ENCODE data around the gene NXPH4.

The NXPH4 gene

DNA sequence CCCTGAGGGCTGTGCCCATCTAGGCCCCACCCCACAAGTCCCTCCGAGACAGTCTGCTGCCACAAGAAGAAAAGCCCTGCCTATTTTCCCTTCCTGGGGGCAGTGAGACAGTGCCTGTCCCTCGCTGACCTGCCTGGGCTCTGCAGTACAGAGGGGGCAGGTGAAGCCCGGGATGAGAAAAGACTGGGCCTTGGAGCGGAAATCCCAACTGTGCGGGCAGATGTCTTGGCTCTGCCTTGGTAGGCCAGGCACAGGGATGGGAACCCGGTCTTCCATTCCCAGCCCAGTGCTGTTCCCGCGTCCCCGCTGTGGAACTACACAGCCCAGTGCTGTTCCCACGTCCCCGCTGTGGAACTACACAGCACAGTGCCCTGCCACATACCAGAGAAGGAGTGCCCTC lies 12.8 kb upstream of the NXPH4 start:
- no peak overlapping the region for H3K27ac ChIP-seq
- TF ChIP-seq ZFX (IDR thresholded peaks at IDR 0.05) = no peak
- TF ChIP-seq, protein P1, sequence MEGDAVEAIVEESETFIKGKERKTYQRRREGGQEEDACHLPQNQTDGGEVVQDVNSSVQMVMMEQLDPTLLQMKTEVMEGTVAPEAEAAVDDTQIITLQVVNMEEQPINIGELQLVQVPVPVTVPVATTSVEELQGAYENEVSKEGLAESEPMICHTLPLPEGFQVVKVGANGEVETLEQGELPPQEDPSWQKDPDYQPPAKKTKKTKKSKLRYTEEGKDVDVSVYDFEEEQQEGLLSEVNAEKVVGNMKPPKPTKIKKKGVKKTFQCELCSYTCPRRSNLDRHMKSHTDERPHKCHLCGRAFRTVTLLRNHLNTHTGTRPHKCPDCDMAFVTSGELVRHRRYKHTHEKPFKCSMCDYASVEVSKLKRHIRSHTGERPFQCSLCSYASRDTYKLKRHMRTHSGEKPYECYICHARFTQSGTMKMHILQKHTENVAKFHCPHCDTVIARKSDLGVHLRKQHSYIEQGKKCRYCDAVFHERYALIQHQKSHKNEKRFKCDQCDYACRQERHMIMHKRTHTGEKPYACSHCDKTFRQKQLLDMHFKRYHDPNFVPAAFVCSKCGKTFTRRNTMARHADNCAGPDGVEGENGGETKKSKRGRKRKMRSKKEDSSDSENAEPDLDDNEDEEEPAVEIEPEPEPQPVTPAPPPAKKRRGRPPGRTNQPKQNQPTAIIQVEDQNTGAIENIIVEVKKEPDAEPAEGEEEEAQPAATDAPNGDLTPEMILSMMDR (conservative IDR thresholded peaks at IDR 0.05) = no peak

DNA sequence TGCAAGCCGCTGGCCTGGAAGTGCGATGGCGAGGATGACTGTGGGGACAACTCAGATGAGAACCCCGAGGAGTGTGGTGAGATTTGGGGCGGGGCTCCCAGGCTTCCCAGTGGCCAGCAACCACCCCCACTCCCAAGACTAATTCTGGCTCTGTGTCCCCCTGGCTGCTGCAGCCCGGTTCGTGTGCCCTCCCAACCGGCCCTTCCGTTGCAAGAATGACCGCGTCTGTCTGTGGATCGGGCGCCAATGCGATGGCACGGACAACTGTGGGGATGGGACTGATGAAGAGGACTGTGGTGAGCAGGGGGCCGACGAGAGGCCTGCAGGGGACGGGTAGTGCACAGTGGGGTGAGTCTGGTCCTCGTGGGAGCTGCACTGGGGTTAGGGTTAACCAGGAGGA lies 12.1 kb upstream of the NXPH4 start:
- TF ChIP-seq, protein P1 (conservative IDR thresholded peaks at IDR 0.05) = no peak
- no peak for TF ChIP-seq ZFX (IDR thresholded peaks at IDR 0.05)
- H3K27ac ChIP-seq = no peak overlapping the region

DNA sequence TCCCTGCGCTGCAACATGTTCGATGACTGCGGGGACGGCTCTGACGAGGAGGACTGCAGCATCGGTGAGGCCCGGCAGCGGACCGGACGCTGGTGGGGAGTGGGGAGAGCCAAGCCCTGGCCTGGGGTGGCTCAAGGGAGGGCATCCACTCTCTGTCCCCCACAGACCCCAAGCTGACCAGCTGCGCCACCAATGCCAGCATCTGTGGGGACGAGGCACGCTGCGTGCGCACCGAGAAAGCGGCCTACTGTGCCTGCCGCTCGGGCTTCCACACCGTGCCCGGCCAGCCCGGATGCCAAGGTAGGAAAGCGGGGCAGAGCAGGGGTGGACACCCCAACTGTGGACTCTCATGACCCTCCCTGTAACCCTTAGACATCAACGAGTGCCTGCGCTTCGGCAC lies 11.4 kb upstream of the NXPH4 start:
- TF ChIP-seq, protein P1 (conservative IDR thresholded peaks at IDR 0.05) = no peak
- TF ChIP-seq ZFX (IDR thresholded peaks at IDR 0.05) = no peak
- no peak overlapping the region for H3K27ac ChIP-seq

DNA sequence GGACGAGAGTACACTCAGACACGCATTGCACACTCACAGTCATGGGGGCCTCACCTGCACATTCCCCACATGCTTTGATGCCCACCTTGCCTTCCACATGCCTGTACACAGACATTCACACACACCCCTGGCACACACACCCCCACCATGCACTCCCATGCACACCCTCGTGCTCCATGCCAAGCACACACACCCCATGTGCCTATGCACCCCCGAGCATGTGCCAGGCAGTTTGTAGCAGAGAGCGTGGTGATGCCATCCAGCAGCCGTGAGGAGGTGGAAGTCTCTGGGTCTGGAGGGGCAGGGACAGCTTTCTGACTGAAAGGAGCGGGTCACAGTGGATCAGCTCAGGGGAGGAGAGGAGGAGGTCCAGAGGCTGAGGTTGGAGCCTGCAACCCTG lies 10.7 kb upstream of the NXPH4 start:
- TF ChIP-seq, protein P1 (conservative IDR thresholded peaks at IDR 0.05) = no peak
- no peak for TF ChIP-seq ZFX (IDR thresholded peaks at IDR 0.05)
- H3K27ac ChIP-seq = no peak overlapping the region

DNA sequence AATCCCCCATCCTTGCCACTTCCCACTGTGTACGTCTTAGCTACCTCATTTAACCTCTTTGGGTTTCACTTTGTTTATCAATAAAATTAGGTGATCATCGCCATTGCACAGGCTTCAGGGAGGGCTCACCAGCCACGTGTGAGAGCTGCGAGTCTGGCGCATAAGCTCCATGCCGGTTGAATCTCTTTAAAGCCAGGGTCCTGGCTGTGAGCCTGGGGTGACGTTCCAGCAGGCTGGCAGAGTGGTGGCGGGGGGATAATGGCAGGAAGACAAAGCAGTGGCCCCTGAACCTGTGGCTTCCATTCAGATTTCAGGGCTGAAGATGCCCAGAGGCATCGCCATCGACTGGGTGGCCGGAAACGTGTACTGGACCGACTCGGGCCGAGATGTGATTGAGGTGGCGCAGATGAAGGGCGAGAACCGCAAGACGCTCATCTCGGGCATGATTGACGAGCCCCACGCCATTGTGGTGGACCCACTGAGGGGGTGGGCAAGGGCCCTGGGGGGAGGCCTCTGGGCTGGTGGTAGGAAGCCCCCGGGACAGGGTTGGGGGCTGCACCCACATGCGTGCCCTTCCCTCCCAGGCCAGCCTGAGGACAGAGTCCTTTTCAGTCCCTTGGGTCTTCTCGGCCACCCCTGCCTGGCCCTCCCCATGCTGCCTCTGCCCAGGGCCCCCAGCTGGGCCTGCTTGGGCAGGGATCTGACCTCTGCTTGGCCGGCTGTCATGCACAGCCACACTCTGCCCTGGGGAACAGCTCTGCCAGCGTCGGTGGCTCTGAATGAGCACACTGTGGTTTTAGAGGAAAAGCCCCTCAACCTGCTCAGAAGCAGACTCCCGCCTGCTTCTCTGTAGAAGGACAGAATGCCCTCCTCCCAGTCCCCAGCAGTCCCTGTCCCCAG lies 8.6 kb upstream of the NXPH4 start:
- TF ChIP-seq, protein P1 (conservative IDR thresholded peaks at IDR 0.05) = no peak
- TF ChIP-seq ZFX (IDR thresholded peaks at IDR 0.05) = no peak
- no peak overlapping the region for H3K27ac ChIP-seq

DNA sequence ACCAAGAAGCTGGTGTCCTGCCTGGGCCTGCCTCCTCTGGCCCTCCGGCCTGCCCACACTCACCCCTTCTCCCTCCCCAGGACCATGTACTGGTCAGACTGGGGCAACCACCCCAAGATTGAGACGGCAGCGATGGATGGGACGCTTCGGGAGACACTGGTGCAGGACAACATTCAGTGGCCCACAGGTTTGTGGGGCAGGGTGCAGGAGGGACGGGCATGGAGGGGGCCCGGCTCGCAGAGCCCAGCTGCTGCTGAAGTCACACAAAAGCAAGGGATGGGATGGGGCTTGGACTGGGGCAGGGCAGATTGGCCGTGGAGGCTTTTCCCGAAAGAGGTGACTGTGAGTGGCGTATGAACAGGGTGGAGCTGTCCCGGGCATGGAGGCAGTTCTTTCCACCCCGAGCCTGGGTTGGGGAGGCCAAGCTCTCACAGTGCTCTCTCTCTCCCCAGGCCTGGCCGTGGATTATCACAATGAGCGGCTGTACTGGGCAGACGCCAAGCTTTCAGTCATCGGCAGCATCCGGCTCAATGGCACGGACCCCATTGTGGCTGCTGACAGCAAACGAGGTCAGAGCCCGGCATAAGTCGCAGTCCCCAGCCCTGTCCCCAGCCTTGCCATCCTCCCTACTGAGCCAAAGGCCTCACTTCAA lies 7.8 kb upstream of the NXPH4 start:
- TF ChIP-seq, protein P1 (conservative IDR thresholded peaks at IDR 0.05) = no peak
- TF ChIP-seq ZFX (IDR thresholded peaks at IDR 0.05) = no peak
- H3K27ac ChIP-seq = no peak overlapping the region

DNA sequence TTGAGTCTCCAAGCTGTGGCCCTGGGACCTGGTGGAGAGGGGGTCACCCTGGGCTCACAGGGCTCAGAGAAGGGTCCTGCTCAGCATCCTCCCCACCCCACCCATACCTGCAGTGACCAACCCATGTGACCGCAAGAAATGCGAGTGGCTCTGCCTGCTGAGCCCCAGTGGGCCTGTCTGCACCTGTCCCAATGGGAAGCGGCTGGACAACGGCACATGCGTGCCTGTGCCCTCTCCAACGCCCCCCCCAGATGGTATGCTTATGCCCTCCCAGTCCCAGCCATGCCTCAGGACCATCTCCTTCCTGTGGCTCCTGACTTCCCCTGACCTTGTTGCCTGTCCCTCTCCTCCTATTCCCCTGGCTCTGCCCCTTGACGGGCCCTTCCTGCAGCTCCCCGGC lies 6.7 kb upstream of the NXPH4 start:
- TF ChIP-seq, protein P1 (conservative IDR thresholded peaks at IDR 0.05) = no peak
- TF ChIP-seq ZFX (IDR thresholded peaks at IDR 0.05) = no peak
- H3K27ac ChIP-seq = no peak overlapping the region
